ENCODE results near the gene DCUN1D2.

The DCUN1D2 gene

DNA sequence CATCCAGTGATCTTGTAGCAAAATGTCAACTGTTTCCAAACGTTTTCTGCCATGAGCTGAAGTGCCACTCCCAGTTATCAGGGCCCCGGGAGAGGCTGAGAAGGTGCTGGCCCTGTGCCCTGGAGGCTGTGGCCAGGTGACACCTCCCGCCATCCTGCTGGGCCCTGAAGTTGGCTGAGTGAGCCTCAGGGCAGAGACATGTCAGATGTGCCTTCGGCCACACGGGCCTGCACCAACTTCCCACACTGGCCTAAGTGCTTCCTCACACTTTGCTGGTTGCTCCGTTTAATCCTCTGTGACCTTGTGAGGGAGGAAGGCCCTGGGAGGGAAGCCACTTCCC is 42.0 kb downstream of the DCUN1D2 start:
- no peak for DNase-seq
- no peaks in the 10 kb centered on the region for H3K9me3 ChIP-seq
- H3K36me3 ChIP-seq, result peaks cover 7% of the 10 kb centered on the region
- TF ChIP-seq, protein P1, sequence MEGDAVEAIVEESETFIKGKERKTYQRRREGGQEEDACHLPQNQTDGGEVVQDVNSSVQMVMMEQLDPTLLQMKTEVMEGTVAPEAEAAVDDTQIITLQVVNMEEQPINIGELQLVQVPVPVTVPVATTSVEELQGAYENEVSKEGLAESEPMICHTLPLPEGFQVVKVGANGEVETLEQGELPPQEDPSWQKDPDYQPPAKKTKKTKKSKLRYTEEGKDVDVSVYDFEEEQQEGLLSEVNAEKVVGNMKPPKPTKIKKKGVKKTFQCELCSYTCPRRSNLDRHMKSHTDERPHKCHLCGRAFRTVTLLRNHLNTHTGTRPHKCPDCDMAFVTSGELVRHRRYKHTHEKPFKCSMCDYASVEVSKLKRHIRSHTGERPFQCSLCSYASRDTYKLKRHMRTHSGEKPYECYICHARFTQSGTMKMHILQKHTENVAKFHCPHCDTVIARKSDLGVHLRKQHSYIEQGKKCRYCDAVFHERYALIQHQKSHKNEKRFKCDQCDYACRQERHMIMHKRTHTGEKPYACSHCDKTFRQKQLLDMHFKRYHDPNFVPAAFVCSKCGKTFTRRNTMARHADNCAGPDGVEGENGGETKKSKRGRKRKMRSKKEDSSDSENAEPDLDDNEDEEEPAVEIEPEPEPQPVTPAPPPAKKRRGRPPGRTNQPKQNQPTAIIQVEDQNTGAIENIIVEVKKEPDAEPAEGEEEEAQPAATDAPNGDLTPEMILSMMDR (IDR thresholded peaks at IDR 0.05; ENCODE audit: low read depth, low read length), result no peak
- H3K4me1 ChIP-seq, result peaks cover 17% of the 10 kb centered on the region
- H3K27me3 ChIP-seq, result no peaks in the 10 kb centered on the region
- no peak overlapping the region for H3K4me3 ChIP-seq (ENCODE audit: low read depth, low read length)

DNA sequence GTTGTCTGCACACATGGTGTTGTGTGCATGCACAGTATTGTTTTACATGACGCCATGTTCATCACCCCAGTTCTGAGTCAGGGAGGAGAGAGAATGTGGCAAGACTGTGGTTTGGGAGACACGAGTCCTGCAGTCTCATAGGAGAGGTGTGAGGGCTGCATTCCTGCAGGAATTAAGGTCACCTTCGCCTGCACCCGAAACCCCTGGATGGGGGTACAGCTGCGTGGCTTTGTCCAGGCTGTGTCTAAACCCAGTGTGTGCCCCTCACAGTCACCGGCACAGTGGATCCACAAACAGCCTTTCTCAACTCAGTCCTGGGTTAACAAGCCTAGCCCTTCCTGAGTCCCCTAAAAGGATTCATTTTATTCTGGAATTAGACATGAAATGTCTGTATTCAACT is 42.9 kb downstream of the DCUN1D2 start:
- TF ChIP-seq, protein P1 (IDR thresholded peaks at IDR 0.05; ENCODE audit: low read depth, low read length), result no peak
- DNase-seq, result no peak
- no peaks in the 10 kb centered on the region for H3K27me3 ChIP-seq
- no peaks in the 10 kb centered on the region for H3K9me3 ChIP-seq
- H3K4me1 ChIP-seq, result peaks cover 15% of the 10 kb centered on the region
- H3K36me3 ChIP-seq, result peaks cover 4% of the 10 kb centered on the region
- no peak overlapping the region for H3K4me3 ChIP-seq (ENCODE audit: low read depth, low read length)

DNA sequence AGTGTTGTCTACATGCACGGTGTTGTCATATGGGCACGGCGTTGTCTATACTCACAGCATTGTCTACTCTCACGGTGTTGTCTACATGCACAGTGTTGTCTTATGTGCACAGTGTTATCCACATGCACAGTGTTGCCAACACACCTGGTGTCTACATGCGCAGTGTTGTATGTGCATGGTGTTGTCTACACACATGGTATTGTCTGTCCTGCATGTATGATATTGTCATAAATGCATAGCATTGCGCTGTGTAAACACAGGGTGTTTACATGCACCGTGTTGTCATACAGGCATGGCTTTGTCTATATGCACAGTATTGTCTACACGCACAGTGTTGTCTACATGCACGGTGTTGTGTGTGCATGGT is 44.0 kb downstream of the DCUN1D2 start:
- no peak for DNase-seq
- Histone ChIP-seq H3K36me3 (peaks cover 4% of the 10 kb centered on the region), H3K4me1 (peaks cover 15% of the 10 kb centered on the region), H3K4me3 (ENCODE audit: low read depth, low read length) (no peak overlapping the region), H3K9me3 (no peaks in the 10 kb centered on the region), H3K27me3 (no peaks in the 10 kb centered on the region)
- TF ChIP-seq, protein P1 (IDR thresholded peaks at IDR 0.05; ENCODE audit: low read depth, low read length), result no peak

DNA sequence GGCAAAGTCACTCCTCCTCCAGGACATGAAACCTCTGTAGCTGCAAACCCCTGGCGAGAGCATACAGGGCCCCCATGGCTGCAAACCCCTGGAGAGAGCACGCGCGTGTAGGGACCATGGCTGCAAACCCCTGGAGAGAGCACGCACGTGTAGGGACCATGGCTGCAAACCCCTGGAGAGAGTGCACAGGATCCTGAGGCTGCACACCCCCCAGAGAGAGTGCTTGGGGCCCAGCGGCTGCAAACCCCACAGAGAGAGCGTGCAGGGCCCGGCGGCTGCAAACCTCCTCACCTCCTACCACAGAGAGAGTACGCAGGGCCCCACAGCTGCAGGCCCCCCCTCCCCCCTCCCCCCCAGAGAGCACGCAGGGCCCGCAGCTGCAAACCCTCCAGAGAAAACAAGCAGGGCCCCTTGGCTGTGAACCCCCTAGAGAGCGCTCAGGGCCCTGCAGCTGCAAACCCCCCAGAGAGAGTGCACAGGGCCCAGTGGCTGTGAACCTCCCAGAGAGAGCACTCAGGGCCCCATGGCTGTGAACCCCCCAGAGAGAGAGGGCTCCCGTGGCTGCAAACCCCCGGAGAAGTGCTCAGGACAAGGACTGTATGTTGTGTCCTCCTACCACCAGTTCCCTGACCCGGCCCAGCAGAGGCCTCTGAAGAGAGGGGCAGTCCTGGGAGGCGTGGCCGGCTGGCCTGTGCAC is 44.6 kb downstream of the DCUN1D2 start:
- Histone ChIP-seq H3K36me3 (peaks cover 4% of the 10 kb centered on the region), H3K27me3 (no peaks in the 10 kb centered on the region), H3K4me1 (peaks cover 11% of the 10 kb centered on the region), H3K9me3 (no peaks in the 10 kb centered on the region), H3K4me3 (ENCODE audit: low read depth, low read length) (no peak overlapping the region)
- peak; percentile 8 for DNase-seq
- TF ChIP-seq, protein P1 (IDR thresholded peaks at IDR 0.05; ENCODE audit: low read depth, low read length), result no peak

DNA sequence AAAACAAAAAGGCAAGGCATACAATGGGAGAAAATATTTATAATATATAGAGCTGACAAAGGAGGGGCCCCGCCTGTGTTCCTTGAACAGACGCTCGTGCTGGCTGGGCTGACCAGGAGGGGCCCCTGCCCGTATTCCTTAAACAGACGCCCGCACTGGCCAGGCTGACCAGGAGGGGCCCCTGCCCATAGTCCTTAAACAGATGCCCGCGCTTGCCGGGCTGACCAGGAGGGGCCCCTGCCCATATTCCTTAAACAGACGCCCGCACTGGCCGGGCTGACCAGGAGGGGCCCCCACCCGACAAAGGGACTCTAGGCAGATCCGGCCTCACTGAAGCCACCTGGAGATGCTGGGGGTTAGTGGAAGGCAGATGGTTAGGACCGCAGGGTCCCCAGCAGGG is 46.5 kb downstream of the DCUN1D2 start:
- Histone ChIP-seq H3K27me3 (no peaks in the 10 kb centered on the region), H3K36me3 (peaks cover 4% of the 10 kb centered on the region), H3K4me3 (ENCODE audit: low read depth, low read length) (no peak overlapping the region), H3K9me3 (no peaks in the 10 kb centered on the region), H3K4me1 (no peaks in the 10 kb centered on the region)
- TF ChIP-seq, protein P1 (IDR thresholded peaks at IDR 0.05; ENCODE audit: low read depth, low read length), result no peak
- DNase-seq, result no peak

DNA sequence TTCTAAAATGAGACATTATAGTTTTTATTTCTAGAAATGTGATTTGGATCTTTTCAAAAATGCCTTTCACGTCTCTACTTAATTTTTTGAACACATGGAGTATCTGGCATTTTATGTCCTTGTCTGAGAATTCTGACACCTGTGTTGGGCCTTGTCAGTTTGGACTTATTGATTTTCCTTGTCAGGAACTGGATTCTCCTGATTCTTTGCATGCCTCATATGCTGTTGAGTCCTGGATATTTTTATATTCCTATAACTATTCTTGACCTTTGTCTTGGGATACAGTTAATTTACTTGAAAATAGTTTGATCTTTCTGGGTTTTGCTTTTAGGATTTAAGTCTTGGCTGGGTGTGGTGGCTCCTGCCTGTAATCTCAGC is 47.5 kb downstream of the DCUN1D2 start:
- Histone ChIP-seq H3K4me3 (ENCODE audit: low read depth, low read length) (no peak overlapping the region), H3K9me3 (no peaks in the 10 kb centered on the region), H3K36me3 (peaks cover 4% of the 10 kb centered on the region), H3K27me3 (no peaks in the 10 kb centered on the region), H3K4me1 (no peaks in the 10 kb centered on the region)
- DNase-seq, result no peak
- TF ChIP-seq, protein P1 (IDR thresholded peaks at IDR 0.05; ENCODE audit: low read depth, low read length), result no peak

All from BE2C (cell line).